ENCODE results near the gene SPAG5. TPM values are rescaled to one million over a fixed set of nuclear protein-coding genes. Genes with fewer than 3 reads are reported as not detected.

Gene SPAG5
- total and polyA plus RNA-seq, 9 of the 15 experiments (the other 6 are each of a cell fraction or from before 2014, with no cell fraction given), result 94.4 to 286 (median 151) TPM

DNA sequence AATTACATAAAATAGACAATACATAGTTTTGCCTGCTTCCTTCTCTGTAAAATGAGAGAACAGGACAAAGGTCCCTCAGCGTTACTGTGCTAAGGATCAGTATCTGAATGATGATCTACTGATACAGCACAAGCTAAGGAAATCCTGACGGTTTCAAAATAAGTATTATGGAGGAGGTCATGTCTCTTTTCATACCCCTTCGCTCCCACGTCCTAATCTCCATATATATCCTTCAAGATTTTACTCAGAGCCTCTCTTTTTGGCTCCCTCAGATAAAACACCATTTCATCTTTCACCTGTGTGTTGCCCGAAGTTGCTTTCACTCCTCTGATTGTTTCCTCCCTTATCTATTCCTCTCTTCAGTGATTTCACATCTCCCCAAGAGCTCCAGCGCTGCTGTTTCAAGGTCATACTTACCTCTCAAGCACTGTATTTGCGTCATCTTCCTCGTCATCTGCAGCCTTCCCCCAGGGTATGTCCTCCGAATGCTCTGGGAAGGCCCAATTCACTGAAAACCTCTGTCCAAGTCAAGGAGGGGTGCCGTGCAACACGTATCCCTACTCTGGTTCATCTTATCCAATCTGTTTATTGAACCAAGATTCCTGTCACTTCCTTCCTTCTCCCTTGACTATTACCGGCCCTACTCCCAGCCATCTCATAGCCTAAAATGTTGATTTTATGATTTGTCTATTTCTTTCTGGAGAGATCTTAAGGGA, 47.4 kb upstream of the SPAG5 start (continued):
- TF ChIP-seq, protein P1, sequence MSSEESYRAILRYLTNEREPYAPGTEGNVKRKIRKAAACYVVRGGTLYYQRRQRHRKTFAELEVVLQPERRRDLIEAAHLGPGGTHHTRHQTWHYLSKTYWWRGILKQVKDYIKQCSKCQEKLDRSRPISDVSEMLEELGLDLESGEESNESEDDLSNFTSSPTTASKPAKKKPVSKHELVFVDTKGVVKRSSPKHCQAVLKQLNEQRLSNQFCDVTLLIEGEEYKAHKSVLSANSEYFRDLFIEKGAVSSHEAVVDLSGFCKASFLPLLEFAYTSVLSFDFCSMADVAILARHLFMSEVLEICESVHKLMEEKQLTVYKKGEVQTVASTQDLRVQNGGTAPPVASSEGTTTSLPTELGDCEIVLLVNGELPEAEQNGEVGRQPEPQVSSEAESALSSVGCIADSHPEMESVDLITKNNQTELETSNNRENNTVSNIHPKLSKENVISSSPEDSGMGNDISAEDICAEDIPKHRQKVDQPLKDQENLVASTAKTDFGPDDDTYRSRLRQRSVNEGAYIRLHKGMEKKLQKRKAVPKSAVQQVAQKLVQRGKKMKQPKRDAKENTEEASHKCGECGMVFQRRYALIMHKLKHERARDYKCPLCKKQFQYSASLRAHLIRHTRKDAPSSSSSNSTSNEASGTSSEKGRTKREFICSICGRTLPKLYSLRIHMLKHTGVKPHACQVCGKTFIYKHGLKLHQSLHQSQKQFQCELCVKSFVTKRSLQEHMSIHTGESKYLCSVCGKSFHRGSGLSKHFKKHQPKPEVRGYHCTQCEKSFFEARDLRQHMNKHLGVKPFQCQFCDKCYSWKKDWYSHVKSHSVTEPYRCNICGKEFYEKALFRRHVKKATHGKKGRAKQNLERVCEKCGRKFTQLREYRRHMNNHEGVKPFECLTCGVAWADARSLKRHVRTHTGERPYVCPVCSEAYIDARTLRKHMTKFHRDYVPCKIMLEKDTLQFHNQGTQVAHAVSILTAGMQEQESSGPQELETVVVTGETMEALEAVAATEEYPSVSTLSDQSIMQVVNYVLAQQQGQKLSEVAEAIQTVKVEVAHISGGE (CRISPR knock-in tag; IDR thresholded peaks at IDR 0.05), result peak in 1 of 3 experiments; percentile 55; a peak in 1 of 6 replicates
- TF ChIP-seq DMBX1 (CRISPR knock-in tag; IDR thresholded peaks at IDR 0.05; ENCODE audit: borderline replicate concordance), result peak; percentile 92
- no peak for TF ChIP-seq CHD4 (IDR thresholded peaks at IDR 0.05; ENCODE audit: insufficient read depth, insufficient replicate concordance, low read depth, low read length, poor library complexity, severe bottlenecking)
- no peak for TF ChIP-seq NFYB (IDR thresholded peaks at IDR 0.05; ENCODE audit: extremely low read depth, insufficient read length)
- TF ChIP-seq, protein P2, sequence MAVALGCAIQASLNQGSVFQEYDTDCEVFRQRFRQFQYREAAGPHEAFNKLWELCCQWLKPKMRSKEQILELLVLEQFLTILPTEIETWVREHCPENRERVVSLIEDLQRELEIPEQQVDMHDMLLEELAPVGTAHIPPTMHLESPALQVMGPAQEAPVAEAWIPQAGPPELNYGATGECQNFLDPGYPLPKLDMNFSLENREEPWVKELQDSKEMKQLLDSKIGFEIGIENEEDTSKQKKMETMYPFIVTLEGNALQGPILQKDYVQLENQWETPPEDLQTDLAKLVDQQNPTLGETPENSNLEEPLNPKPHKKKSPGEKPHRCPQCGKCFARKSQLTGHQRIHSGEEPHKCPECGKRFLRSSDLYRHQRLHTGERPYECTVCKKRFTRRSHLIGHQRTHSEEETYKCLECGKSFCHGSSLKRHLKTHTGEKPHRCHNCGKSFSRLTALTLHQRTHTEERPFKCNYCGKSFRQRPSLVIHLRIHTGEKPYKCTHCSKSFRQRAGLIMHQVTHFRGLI (CRISPR knock-in tag; IDR thresholded peaks at IDR 0.05), result 0 out of 2 replicates have a peak, but pooled peaks have one; percentile 58
- peak; percentile 63; the same call in 1 of the 2 replicates for TF ChIP-seq ZNF644 (tag; IDR thresholded peaks at IDR 0.05; ENCODE audit: low read depth)
- TF ChIP-seq CEBPG (CRISPR knock-in tag; IDR thresholded peaks at IDR 0.05), result peak; percentile 80
- TF ChIP-seq CEBPG (tag; conservative IDR thresholded peaks at IDR 0.05 in 1 of 2, IDR thresholded peaks at IDR 0.05 in 1 of 2), result peak; percentile 69 to 93
- TF ChIP-seq KLF13 (tag; IDR thresholded peaks at IDR 0.05; ENCODE audit: borderline replicate concordance, low read depth), result no peak
- TF ChIP-seq HNRNPK (IDR thresholded peaks at IDR 0.05; ENCODE audit: low read depth, low read length, poor library complexity, severe bottlenecking), result no peak
- peak; percentile 80 for TF ChIP-seq POLR2H (tag; IDR thresholded peaks at IDR 0.05; ENCODE audit: low read depth)
- no peak for TF ChIP-seq SMC3 (conservative IDR thresholded peaks at IDR 0.05; ENCODE audit: insufficient read depth, low read depth, low read length)
- TF ChIP-seq SMARCA4 (IDR thresholded peaks at IDR 0.05), result peak; percentile 74; the same call in 1 of the 2 replicates
- peak; percentile 30 to 43; a peak in 1 of 4 replicates for TF ChIP-seq TRIM24 (IDR thresholded peaks at IDR 0.05)
- peak; percentile 59; the same call in 1 of the 2 replicates for TF ChIP-seq DPF2 (IDR thresholded peaks at IDR 0.05)
- peak; percentile 44 for TF ChIP-seq CXXC5 (CRISPR knock-in tag; IDR thresholded peaks at IDR 0.05)

All from K562 (cell line).